Fibroblast of pulmonary artery (primary cell): ENCODE measurements around the gene SPATS2L.
A peak's percentile ranks its signal among the peaks of the same experiment; 100 is the strongest.

Source experiments
- DNase-seq: peaks from one replicate; pipeline ENCODE4 v3.0.0-alpha.2; 2010; ENCODE audit warnings: low read depth
- H3K4me3 ChIP-seq: replicated peaks from 2 replicates; pipeline ENCODE4 v1.5.1; 2011; ENCODE audit warnings: low read depth, mild to moderate bottlenecking, control low read depth, low read length, moderate library complexity
- TF ChIP-seq, protein P1 (sequence below): IDR thresholded peaks from 2 replicates; pipeline ENCODE4 v1.5.1; 2011; ENCODE audit warnings: mild to moderate bottlenecking, control low read depth, low read length, inconsistent platforms; ENCODE audit errors: missing control alignments

SPATS2L gene

GRCh38 chr2:200302940-200303727 lies 3.4 kb upstream of the SPATS2L start:
- peak; percentile 66 for DNase-seq
- TF ChIP-seq, protein P1, sequence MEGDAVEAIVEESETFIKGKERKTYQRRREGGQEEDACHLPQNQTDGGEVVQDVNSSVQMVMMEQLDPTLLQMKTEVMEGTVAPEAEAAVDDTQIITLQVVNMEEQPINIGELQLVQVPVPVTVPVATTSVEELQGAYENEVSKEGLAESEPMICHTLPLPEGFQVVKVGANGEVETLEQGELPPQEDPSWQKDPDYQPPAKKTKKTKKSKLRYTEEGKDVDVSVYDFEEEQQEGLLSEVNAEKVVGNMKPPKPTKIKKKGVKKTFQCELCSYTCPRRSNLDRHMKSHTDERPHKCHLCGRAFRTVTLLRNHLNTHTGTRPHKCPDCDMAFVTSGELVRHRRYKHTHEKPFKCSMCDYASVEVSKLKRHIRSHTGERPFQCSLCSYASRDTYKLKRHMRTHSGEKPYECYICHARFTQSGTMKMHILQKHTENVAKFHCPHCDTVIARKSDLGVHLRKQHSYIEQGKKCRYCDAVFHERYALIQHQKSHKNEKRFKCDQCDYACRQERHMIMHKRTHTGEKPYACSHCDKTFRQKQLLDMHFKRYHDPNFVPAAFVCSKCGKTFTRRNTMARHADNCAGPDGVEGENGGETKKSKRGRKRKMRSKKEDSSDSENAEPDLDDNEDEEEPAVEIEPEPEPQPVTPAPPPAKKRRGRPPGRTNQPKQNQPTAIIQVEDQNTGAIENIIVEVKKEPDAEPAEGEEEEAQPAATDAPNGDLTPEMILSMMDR, result no peak
- no peak overlapping the region for H3K4me3 ChIP-seq

GRCh38 chr2:200305797-200306195 lies 697 bp upstream of the SPATS2L start:
- TF ChIP-seq, protein P1, result peak; percentile 2
- peak; percentile 57 for DNase-seq
- H3K4me3 ChIP-seq, result peak overlapping the region; percentile 63

GRCh38 chr2:200306931-200307723 lies 634 bp downstream of the SPATS2L start:
- TF ChIP-seq, protein P1, result no peak
- peak overlapping the region; percentile 63 for H3K4me3 ChIP-seq
- peak; percentile 37 for DNase-seq

DNA sequence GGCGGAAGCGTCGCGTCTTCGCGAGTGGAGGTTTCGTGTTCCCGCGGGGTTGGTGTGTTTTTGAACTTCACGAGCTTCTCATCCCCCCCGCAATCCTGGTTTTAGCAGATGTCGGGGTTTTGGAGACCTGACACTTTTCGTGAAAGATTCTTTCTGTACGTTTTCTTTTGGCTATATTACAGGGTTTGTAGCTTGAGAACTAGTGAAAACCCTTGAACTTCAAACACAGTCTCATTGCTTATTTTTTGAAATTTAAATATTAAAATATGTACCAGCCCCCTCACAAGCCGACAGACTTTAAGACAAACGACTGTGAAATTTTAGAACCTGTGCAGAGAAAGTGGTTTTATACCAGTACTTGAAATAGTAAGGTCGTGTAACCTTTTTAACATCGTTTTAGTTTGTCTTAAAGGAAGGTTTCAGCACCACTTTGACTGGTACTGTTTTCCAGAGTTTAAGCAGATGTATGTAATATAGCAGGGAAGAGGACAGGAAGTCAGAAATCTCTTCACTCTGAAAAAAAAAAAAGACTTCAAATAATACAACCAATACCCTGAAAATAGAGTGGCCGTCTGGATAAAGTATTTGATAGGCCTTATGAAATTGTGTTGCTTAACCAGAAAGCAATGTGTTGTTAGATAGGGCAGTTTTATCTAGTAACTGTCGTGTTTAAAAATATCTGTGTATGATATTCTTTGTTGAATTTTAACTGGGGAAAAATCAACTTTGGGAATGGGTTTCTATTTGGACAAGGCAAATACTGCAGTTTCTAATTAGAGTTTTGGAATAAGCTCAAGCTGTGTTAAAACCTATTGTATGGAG lies 1.4 kb downstream of the SPATS2L start:
- H3K4me3 ChIP-seq, result peak overlapping the region; percentile 63
- peak; percentile 49 for DNase-seq
- TF ChIP-seq, protein P1, result no peak

DNA sequence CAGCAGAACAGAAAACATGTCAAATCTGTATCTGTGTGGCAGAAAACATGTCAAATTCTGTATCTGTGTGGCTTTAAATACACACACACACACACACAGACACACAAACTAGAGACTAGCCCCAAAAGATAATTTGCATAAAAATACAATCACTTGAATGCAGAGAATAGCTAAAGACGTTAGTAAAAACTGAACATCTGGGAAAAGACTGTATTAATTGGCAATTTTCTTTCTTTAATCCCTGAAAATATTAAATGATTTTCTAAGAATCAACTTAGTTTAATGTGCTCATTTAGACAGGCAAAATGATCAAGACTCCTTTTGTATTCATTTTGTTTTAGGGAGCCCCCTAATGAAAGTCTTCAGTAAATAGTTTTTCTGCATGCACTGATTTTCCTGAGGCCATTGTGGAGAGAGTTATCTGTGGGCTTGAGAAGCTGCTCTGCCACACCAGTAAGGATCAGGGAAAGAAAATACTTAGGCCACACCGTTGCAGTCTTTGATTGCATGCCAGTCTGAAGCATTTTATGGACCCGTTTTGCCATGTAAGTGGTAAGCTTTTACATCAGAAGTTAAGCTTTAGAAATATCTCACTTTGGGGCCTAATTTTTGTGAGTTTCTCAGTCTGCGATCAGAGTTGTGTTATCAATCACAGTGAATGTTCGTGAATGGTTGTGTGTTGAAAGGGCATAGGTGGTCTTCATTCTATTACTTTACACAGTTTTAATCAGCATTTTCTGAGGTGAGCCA lies 2.2 kb downstream of the SPATS2L start:
- H3K4me3 ChIP-seq, result peak overlapping the region; percentile 63
- DNase-seq, result peak; percentile 44
- TF ChIP-seq, protein P1, result peak; percentile 16
